HG03432 (cell line): ENCODE results near the gene GBX2.

Experiments
- ATAC-seq: cut with Tn5 transposase; IDR thresholded peaks from one replicate; pipeline ENCODE4 v1.9.1; 2021; ENCODE audit warnings: mild to moderate bottlenecking, moderate library complexity; ENCODE audit not compliant: unreplicated experiment

The GBX2 gene

DNA sequence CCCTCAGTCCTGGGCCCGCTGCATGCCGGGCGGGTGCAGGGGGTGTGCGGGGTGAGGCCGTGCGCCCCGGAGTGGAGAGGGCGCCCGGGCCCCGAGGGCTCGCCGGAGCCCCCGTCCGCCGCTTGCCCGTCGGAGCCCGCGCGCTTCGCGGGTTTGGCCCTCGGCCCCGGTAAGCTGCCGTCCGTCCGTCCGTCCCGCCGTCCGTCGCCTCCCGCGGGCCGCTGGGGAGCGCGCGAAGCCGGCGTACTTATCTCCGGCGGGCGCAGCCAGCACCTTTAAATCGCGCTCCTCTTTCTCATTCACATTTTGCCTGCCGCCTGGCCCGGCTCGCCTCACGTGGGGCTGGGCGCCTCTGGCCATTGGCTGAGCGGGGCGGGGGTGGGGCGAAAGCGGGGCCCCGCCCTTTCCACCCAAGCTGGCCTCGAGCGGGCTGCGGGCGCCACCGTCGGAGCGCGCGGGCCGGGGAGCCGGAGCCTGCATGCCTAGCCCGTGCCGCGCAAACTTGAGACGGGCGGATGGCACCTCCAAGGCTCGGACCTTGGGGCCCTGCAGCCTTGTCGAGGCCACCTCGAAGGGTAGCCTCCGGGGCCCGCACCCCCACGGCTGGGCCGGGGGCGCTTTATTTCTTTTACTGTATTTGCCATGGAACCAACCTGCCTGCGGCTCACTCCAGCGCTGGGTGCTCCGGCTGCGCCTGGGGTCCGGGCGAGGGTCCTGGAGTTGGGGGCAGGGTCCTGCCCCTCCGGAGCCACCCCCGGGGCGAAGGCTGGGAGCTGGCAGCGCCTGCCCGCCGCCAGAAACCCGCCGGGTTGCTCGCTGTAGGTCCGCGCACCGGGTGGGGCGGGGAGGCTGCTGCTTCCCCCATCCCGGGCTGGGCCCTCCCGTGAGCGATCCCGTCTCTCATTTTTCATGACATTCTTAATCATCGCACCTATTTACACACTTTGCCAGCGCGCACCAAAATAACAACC lies at the start of gene GBX2:
Gene GBX2 (minus strand): TSS at position 277 of the 971 bp plus-strand sequence. CDS start 415 bp downstream, outside the sequence.
- no peak for ATAC-seq

DNA sequence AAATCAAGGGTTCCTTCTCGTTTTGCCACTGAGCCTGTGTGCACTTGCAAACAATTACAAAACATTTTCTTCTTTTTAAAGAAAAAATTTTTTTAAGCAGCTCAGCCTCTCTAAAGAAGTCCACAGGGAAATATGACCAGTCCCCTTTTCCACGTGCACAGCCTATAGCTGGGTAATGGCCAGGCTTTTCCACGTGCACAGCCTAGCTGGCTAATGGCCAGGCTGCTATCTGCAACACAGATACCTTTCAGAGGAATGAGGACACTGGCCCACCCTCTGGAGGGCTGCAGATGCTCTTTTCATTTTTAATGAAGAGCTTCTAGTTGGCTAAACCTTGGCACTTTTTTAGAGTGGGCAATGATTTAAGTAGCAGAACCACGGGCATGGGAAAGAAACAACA lies 49.7 kb upstream of the GBX2 start:
- no peak for ATAC-seq

DNA sequence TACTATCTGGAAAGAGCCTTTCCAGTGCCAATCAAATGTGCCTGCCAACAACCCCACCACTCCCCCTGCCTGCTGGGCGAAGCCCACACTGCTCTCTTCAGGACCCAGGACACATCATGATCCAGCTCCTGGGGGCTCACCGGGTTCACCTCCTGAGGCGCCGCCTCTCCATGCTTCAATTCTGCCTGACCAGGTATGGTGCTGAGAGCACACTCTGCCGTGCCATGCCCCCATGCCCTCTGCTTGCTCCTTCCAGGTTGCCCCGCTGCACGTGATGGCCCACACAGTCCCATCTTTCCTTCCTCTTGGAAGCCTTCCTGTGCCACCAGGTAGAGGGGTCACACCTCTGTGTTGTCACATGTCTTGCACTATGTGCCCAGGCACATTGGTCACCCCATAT lies 48.5 kb upstream of the GBX2 start:
- no peak for ATAC-seq

DNA sequence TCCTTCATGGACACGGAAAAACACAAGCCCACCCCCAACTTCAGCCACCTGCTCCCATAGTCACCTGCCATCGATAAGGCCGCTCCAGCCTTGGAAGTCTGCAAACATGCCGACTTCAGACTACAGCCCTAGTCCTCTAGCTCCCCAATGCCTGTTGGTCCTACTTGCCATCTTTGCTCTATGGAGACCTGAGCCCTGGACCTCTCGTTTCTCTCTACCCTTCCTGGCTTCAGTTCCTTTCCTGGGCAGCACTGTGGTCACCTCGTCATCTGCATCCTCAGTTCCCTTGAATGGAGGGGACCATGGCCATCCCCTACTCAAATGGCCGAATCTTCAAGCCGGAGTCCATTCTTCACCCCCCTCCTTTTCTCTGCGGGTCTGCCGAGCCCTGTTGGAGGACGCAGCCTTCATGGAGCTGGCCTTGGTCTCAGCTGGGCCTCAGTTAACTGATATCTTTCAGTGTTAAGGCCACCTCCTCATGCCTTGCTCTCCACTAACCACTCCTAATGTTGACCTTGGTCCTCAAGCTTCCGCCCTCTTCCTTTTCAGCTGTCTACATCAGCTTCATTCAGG lies 47.7 kb upstream of the GBX2 start:
- ATAC-seq, result no peak

DNA sequence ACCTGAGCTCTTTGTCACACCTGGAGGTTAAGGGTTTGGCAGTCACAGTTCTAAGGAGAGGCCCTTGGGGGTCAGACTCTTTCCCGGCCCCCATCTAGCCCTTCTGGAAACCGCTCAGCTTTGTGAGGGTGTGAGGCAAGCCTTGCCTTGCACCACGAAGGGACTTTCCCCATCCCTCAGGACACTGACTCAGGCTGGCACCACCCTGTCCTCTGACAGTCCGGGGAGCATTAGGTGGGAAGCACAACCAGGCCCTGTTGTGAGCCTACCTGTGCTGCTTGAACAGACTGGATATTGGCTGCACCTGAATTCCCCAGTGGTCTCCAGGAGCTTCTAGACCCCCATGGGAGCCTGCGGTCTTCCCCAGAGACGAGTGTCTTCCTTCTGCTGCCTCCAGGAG lies 47.0 kb upstream of the GBX2 start:
- no peak for ATAC-seq

DNA sequence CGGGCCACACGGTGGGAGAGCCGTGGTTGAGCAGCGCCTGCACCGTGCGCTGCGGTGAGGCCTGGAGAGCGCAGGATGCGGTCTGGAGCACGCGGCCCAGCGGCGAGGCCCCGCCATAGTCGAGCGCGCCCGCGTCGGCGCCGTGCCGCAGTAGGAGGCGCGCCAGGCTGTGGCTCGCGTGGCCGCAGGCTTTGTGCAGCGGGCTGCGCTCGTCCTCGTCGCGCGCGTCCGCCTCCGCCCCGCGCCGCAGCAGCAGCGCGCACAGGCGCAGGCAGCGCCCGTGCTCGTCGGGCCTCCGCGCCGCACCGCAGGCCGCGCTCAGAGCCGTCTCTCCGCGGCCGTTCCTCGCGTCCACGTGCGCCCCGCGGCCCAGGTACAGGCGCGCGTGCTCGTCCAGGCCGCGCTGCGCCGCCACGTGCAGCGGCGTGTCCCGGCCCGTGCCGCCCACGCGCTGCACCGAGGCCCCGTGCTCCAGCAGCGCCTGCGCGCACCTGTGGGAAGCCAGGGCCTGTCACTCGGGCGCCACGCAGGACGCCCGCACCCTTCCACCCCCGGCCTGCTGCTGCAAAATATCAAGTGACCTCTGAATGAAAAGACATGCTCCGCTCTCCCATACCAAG lies 46.3 kb upstream of the GBX2 start:
- no peak for ATAC-seq

DNA sequence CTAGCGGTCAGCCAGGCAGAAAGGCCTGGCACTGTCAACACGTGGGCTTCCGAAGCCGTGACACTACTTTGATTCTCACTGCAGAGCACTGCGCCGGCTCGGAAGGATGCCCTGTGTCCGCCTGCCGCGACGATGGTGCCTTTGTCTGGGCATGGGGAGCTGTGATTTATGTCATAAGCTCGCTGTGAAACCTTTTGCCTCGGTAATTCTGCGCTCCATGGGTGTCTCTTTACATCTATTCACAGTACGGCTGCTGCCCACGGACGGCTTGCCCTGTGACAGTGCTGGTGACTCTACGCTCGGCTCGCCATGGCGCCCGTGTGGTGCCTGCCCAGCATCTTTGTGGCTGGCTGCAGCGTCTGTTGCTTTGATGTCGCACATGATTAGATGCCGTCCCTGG lies 43.1 kb upstream of the GBX2 start:
- ATAC-seq, result no peak

DNA sequence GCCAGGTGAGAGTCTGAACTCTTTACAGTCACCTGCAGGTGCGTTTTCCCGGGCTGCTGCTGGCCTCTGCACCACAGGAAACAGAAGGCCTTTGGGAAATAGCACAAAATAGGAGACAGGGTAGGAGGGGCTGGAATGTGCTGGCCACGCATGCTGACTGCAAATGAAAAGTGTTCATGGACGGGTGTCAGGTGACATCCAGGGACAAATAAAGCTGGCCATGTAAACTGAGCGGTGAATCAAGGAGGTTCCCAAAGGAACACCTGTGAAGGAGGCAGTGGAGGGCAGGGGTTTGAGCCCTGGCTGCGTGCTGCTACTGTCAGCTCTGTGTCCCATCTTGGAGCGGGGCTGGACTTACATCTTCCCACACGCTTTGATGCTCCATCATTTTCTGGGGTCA lies 42.4 kb upstream of the GBX2 start:
- no peak for ATAC-seq

DNA sequence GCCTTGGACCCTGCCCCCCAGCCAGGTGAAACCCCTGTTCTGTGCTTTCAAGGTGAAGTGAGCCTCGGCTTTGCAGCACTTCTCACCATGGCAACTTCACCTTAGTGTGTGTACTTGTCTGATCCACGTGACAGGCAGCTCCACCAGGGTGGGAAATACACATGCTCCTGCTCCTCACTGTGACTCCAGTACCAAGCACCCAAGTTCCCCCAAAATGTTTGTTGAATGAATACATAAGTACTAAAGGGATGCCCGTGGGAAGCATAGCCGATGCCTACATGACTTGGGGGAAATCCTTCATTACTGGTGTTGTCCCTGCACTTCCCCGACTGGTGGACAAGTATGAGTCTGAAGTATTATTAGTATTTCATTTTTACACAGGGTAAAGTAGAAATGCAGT lies 41.8 kb upstream of the GBX2 start:
- no peak for ATAC-seq

DNA sequence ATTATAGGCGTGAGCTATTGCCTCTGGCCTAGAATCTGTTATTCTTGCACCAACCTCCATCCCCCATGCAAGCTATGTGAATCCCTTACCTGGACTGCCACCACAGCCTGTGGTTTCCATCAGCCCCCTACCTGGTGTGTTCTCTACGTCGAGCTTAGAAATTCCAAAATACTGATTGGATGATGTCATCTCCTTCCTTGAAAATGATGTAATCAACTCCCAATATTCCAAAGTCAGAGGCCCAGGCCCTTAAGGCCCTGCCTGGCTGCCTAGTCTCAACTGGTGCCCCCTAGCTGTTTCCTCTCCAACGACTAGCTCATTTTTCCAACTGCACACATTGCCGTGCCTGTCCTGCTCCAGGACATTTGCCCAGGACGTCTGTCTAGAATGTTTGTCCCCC lies 41.3 kb upstream of the GBX2 start:
- ATAC-seq, result no peak

DNA sequence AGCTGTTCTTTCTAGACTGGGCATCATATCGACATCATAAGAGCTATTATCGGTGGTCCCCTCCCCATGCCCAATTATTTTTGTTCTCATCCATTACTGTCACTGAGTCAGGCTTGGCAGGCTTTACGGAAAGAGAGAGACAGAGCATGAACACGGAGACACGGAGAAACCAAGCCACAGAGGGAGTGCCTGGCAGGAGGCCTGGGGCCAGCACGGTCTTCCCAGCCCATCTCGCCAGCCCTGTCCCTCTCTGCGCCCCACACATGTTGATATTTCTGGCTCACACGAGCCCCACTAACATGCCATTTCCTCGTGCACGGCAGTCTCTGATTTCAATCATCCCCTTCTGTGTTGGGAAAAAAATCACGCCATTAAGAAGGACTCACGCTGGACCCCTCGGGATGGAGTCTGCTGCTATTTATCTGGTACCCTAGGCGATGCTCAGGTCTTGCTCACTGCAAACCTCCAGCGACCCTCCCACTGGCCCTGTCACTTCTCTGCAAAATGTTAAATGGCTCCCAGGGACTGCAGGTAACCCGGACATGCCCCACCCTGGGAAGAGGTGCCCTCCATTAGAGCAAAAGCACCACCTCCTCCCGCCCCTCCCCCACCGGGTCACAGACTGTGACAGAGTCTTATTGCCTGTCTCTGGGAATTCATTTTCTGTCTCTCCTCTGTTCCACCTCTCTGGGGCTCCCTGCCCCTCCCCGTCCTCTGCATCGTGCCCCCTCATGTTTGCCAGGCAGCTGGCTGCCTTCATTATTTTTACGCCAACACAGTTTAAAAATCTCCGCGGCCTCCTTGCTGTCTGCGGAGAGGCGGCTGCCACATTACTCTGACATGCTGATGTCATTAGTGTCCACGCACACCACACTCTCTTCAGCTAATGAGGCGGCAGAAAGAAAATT lies 40.1 kb upstream of the GBX2 start:
- ATAC-seq, result no peak

DNA sequence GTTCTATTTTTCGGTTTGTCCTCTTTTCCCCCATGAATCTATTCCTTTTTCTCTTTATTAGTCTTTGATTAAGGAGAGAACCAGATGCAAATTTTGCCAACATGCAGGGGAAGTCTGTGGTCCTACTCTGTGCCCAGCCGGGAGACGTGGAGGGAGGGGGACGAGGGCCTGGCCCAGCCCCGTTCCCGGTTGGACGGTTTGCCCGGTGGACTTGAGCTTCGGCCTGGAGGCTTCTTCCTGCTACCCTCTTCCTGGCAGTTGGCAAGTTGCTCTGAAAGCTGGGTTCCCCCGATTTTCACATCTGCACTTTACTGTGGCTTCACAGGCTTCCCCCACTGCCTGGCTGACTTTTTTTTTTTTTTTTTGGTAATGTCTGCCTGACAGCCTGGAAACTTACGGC lies 39.3 kb upstream of the GBX2 start:
- ATAC-seq, result no peak

DNA sequence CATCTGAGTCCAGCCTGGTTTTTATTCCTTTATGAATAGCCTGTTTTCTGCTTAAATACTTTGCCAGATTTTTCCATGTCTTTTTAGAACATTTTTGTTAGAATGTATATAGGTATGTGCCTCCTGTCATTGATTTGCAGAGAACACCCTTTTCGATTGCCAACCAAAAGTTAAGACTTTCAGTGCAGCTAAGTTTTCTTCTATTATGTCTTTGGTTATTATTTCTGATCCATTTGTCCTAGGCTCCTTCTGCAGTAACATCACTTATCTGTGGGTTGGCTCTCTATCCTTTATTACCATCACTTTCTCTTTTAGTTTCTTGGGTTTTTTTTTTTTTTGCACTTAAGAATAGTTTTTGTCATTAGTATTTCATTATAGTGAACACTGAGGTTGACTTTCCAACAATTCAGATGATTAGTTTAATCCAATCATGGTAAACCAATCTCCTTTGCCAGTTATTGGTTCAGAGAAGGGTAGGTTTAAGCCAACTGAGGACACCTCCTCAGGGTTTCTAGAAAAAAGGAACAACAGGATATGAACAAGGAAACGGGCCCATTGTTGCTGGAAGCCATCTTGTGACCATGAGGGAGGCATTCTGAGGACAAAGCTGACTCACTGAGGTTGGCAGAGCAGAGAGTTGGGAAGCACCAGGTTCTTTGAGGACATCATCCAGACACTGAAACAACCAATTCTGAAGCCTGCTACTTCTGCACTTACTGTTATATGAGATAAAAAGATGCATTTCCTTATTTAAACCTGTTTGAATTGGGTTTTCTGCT lies 37.9 kb upstream of the GBX2 start:
- no peak for ATAC-seq

DNA sequence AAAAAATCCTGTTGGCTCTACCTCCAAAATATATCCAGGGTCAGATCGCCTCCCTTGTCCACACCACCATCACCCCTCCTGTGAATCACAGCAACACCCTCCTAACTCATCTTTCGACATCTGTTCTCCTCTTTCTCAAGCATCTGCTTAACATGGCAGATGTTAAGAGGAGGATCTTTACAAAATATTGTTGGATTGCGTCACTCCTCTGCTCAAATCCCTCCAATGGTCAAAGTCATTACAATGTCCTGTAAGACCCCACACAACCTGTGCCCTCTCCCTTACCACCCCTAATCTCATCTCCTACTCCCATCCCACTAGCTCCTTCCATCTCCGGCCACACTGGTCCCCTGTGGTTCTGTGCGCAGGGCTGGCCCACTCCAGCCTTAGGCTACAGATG lies 36.8 kb upstream of the GBX2 start:
- no peak for ATAC-seq

DNA sequence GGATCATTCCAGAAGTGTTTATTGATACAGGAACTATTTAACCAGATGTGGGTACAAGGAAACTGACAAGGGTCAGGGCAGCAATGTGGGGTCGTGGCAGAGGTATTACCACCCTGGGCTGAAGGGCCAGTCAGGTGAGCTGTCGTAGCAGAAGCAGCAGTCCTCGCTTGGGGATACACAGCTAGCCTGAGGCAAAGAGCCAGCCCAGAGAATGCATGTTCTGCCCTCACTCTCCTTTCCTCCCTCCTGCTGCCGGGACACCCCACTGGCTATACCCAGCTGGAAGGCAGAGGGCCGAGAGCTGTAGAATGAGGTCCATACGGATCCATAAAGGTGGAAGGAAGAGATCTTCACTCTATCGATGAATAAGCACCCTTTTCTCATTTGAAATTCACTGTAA lies 32.2 kb upstream of the GBX2 start:
- no peak for ATAC-seq

DNA sequence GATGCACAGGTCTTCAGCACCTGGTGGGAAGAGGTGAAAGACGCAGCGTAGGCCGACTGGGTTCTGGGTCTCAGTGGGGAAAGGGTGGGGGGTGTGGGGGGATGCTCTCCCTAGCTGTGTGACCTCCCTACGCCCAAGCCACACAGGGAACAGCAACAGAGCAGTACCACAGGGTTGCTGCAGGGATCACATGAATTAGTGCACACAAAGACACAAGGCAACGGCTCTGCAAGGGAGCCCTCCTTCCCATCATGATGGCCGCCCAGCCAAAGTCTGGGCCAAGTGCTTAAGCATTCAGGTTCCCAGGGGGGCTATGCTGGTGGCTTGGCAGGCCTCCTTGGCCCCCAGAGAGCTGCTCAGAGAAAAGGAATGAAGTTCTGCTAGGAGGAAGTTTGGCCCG lies 28.2 kb upstream of the GBX2 start:
- ATAC-seq, result no peak

DNA sequence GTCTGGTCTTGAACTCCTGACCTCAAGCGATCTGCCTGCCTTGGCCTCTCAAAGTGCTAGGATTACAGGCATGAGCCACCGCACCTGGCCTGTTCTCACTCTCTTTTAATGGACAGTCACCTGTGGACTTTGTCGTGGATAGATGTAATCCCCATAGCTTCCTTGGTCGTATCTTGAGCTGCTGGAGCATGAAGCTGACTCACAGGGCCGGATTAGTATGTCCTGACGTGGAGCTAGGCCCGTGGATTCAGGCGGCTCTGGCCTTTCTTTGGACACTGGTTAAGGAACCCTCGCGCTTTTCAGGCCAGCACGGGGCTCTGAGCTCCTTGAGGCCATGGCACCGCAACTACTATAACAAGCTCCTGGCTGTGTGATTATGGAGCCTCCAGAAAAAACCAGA lies 27.5 kb upstream of the GBX2 start:
- ATAC-seq, result no peak

DNA sequence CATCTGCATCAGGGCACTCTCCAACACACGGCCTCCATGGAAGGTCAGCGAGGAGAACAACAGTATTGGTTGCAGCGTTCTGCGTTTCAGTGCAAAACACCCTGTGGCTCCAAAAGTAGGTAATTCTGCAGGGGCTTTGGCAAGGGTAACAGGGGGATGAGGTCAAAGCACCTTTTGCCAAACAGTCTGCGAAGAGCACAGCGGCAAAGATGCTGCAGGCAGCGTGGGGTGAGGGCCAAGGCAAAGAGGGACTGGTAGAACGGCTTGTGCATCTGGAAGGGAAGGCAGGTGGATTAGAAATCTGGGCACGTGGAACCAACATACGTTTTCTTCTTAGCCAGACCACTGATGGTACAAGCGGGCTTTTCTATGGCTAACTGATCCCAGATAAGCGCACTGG lies 26.6 kb upstream of the GBX2 start:
- ATAC-seq, result no peak

DNA sequence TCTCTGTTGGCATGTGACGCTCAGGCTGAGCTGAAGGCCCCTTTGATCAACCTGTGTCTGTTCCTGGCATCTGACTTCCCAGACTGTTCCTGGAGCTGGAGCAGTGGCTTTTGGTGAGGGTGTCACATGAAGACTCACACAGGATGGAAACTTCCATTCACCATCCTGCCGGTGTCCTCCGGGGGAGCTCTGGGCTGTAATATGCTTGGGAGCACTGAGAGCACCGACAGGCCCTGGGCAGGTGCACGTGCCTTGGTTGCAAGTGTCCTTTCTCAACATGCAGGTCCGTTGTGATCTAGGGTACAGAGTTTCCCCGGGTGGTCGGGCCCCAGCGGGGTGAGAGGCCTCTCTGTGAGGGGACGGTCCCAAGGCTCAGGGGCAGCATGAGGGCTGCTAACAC lies 24.8 kb upstream of the GBX2 start:
- ATAC-seq, result no peak

DNA sequence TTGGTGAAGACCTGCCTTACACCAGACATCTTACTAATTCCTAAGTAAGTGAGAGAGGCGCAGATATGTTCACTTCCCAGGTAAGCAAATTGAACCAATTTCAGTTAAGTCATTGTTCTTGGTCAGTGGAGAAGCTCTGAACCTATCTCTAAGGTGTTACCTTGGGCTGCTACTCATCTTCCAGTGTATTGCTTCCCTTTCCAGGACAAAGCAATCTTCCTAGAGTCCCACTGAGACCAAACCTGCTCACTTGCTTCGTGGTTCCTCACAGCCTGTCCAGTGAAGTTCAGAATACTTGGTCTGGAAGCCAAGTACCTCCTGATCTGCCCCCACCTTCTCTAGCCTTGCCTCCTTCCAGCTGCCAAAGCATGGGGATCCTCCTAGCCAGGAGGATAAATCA lies 22.5 kb upstream of the GBX2 start:
- no peak for ATAC-seq
